ENCODE data around the gene FOXO3.

The FOXO3 gene

GRCh38 chr6:108574457-108575141 lies 13.9 kb downstream of the FOXO3 start:
- POLR2A ChIA-PET: no interaction called here
- Histone ChIP-seq H3K27ac (ENCODE audit: insufficient read depth in 1 of 2, low read depth in 1 of 2, low read length in 2 of 2, poor library complexity in 1 of 2, severe bottlenecking in 2 of 2) (no peak overlapping the region), H3K36me3 (ENCODE audit: control insufficient read depth in 4 of 4, insufficient read depth in 4 of 4, low read length in 3 of 4) (peaks cover 16 to 31% (median 30%) of the 10 kb centered on the region in 4 experiments), H3K4me1 (ENCODE audit: control extremely low read depth in 1 of 4, control insufficient read depth in 4 of 4, insufficient read depth in 4 of 4, low read length in 3 of 4) (peaks cover 13 to 22% (median 18%) of the 10 kb centered on the region in 4 experiments), H3K4me3 (ENCODE audit: control insufficient read depth in 1 of 7, extremely low read depth in 1 of 7, insufficient read depth in 4 of 7, low read depth in 2 of 7, low read length in 6 of 7) (no peak overlapping the region), H3K9me3 (ENCODE audit: control extremely low read depth in 1 of 5, control insufficient read depth in 4 of 5, insufficient read depth in 2 of 5, low read depth in 1 of 5, low read length in 4 of 5) (no peaks in the 10 kb centered on the region), H3K27me3 (replicated peaks in 2 of 5; ENCODE audit: control insufficient read depth in 4 of 5, insufficient read depth in 5 of 5, low read length in 4 of 5) (no peaks in the 10 kb centered on the region)
- WGBS (ENCODE audit: insufficient coverage): 69% methylated on average over 4 of the region's 4 CpGs
- peak in 1 of 3 donors; percentile 59 for DNase-seq
- CTCF ChIA-PET: interaction anchor here (1.1 to 1.3 kb wide), 3 partner anchors 8 to 34 kb away, joined by 3 to 5 read pairs (median 3); no protein-coding TSS in a partner anchor

DNA sequence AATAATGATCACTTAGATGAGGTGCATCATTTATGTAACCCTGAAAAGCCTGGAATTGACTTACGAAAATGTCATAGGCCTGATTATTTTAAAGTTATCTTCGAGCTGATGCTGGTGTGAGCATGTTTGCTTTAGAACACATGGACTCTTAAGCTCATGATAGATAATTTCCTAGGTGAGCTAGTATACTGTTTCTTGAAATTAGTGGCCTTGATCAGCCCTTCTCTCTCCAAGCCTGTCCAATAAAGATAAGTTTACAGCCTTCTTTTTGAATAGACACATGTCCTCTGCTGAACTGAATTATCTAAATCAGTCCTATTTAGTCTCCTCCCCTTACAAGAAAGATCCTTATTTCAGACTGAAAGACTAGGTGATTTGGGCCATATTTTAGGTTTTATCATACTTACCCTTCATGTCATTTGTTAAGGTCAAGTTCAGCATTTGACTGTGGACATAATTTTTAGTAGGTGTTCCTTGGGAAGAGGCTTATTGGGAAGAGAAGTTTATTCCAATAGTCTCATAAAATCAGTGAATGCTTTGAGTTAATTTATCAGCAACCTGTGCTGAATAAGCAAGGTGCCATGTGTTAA lies 15.3 kb downstream of the FOXO3 start:
- H3K27ac ChIP-seq (ENCODE audit: insufficient read depth in 1 of 2, low read depth in 1 of 2, low read length in 2 of 2, poor library complexity in 1 of 2, severe bottlenecking in 2 of 2): no peak overlapping the region
- CTCF ChIA-PET: interaction anchor here (0.8 to 2.7 kb wide), 11 partner anchors 10 to 260 kb away, joined by 3 to 8 read pairs (median 4); no protein-coding TSS in a partner anchor
- peaks cover 20 to 31% (median 24%) of the 10 kb centered on the region in 4 experiments for H3K4me1 ChIP-seq (ENCODE audit: control extremely low read depth in 1 of 4, control insufficient read depth in 4 of 4, insufficient read depth in 4 of 4, low read length in 3 of 4)
- no peak overlapping the region for H3K4me3 ChIP-seq (ENCODE audit: control insufficient read depth in 1 of 7, extremely low read depth in 1 of 7, insufficient read depth in 4 of 7, low read depth in 2 of 7, low read length in 6 of 7)
- no peak for DNase-seq
- H3K36me3 ChIP-seq (ENCODE audit: control insufficient read depth in 4 of 4, insufficient read depth in 4 of 4, low read length in 3 of 4): peaks cover 11 to 32% (median 22%) of the 10 kb centered on the region in 4 experiments
- WGBS (ENCODE audit: insufficient coverage): 100% methylated on average over 1 of the region's 2 CpGs
- POLR2A ChIA-PET: interaction anchor here (1.2 kb wide), 1 partner anchor 16 kb away, joined by 5 read pairs; the partner anchor contains the start of gene FOXO3
- no peaks in the 10 kb centered on the region for H3K27me3 ChIP-seq (replicated peaks in 2 of 5; ENCODE audit: control insufficient read depth in 4 of 5, insufficient read depth in 5 of 5, low read length in 4 of 5)
- H3K9me3 ChIP-seq (ENCODE audit: control extremely low read depth in 1 of 5, control insufficient read depth in 4 of 5, insufficient read depth in 2 of 5, low read depth in 1 of 5, low read length in 4 of 5): no peaks in the 10 kb centered on the region

DNA sequence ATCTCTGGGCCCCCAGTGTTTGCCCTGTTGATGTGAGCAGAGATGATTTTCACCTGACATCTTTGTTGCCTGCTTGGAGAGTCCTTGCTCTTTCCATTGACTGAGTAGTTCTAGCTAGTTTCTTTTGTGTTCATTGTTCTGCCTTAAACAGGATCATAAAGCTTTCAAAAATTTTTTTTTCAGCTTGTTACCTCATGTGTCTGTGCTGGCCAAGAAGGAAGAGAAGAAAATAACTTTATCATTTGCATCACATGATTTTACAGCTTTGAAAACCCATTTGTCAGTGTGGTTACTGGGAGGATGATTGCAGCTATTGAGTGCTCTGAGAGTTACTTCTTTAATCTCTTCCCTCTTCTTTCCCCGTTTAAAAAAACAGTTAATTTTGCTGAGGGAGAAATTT lies 16.0 kb downstream of the FOXO3 start:
- Histone ChIP-seq H3K9me3 (ENCODE audit: control extremely low read depth in 1 of 5, control insufficient read depth in 4 of 5, insufficient read depth in 2 of 5, low read depth in 1 of 5, low read length in 4 of 5) (no peaks in the 10 kb centered on the region), H3K4me1 (ENCODE audit: control extremely low read depth in 1 of 4, control insufficient read depth in 4 of 4, insufficient read depth in 4 of 4, low read length in 3 of 4) (peaks cover 25 to 39% (median 29%) of the 10 kb centered on the region in 4 experiments), H3K27me3 (replicated peaks in 2 of 5; ENCODE audit: control insufficient read depth in 4 of 5, insufficient read depth in 5 of 5, low read length in 4 of 5) (no peaks in the 10 kb centered on the region), H3K27ac (ENCODE audit: insufficient read depth in 1 of 2, low read depth in 1 of 2, low read length in 2 of 2, poor library complexity in 1 of 2, severe bottlenecking in 2 of 2) (no peak overlapping the region), H3K36me3 (ENCODE audit: control insufficient read depth in 4 of 4, insufficient read depth in 4 of 4, low read length in 3 of 4) (peaks cover 11 to 25% (median 18%) of the 10 kb centered on the region in 4 experiments), H3K4me3 (ENCODE audit: control insufficient read depth in 1 of 7, extremely low read depth in 1 of 7, insufficient read depth in 4 of 7, low read depth in 2 of 7, low read length in 6 of 7) (no peak overlapping the region)
- ChIA-PET CTCF (interaction anchor here (0.8 to 2.7 kb wide), 7 partner anchors 9 to 259 kb away, joined by 3 to 8 read pairs (median 5); no protein-coding TSS in a partner anchor), POLR2A (interaction anchor here (1.2 kb wide), 1 partner anchor 17 kb away, joined by 5 read pairs; the partner anchor contains the start of gene FOXO3)
- DNase-seq: peak in 1 of 3 donors; percentile 49
- no CpG with 5 or more reads among the region's 1 CpG for WGBS (ENCODE audit: insufficient coverage)

DNA sequence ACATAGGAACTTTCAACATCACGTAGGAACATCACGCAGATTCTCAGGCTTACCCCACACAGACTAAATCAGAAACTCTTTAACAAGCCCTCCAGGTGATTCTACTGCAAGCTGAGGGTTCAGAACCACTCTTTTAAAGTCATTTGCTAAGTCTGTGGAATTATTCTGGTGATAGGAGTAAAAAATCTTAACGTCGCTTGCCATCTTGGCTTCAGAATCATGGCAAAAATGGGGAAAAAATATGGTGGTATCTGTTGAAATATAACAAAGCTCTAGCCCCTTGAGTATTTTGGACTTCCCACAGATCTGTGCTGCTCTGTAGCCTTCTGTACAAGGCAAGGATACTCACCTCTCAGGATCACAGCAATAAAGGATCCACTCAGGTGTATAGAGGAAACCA lies 17.4 kb downstream of the FOXO3 start:
- 96% methylated on average over 4 of the region's 4 CpGs for WGBS (ENCODE audit: insufficient coverage)
- POLR2A ChIA-PET: no interaction called here
- Histone ChIP-seq H3K4me1 (ENCODE audit: control extremely low read depth in 1 of 4, control insufficient read depth in 4 of 4, insufficient read depth in 4 of 4, low read length in 3 of 4) (peaks cover 29 to 44% (median 34%) of the 10 kb centered on the region in 4 experiments), H3K36me3 (ENCODE audit: control insufficient read depth in 4 of 4, insufficient read depth in 4 of 4, low read length in 3 of 4) (peaks cover 10 to 20% (median 12%) of the 10 kb centered on the region in 4 experiments), H3K27ac (ENCODE audit: insufficient read depth in 1 of 2, low read depth in 1 of 2, low read length in 2 of 2, poor library complexity in 1 of 2, severe bottlenecking in 2 of 2) (no peak overlapping the region), H3K9me3 (ENCODE audit: control extremely low read depth in 1 of 5, control insufficient read depth in 4 of 5, insufficient read depth in 2 of 5, low read depth in 1 of 5, low read length in 4 of 5) (no peaks in the 10 kb centered on the region), H3K27me3 (replicated peaks in 2 of 5; ENCODE audit: control insufficient read depth in 4 of 5, insufficient read depth in 5 of 5, low read length in 4 of 5) (no peaks in the 10 kb centered on the region), H3K4me3 (ENCODE audit: control insufficient read depth in 1 of 7, extremely low read depth in 1 of 7, insufficient read depth in 4 of 7, low read depth in 2 of 7, low read length in 6 of 7) (no peak overlapping the region)
- no peak for DNase-seq
- CTCF ChIA-PET: interaction anchor here (0.7 to 2.7 kb wide), 6 partner anchors 7 to 258 kb away, joined by 3 to 8 read pairs (median 4); no protein-coding TSS in a partner anchor

- WGBS (ENCODE audit: insufficient coverage): 91% methylated on average over 8 of the region's 9 CpGs
- CTCF ChIA-PET: interaction anchor here (0.5 to 2.7 kb wide), 5 partner anchors 7 to 819 kb away, joined by 3 to 8 read pairs (median 4); no protein-coding TSS in a partner anchor
- H3K4me3 ChIP-seq (ENCODE audit: control insufficient read depth in 1 of 7, extremely low read depth in 1 of 7, insufficient read depth in 4 of 7, low read depth in 2 of 7, low read length in 6 of 7): no peak overlapping the region
- H3K4me1 ChIP-seq (ENCODE audit: control extremely low read depth in 1 of 4, control insufficient read depth in 4 of 4, insufficient read depth in 4 of 4, low read length in 3 of 4): peaks cover 29 to 44% (median 34%) of the 10 kb centered on the region in 4 experiments
- H3K36me3 ChIP-seq (ENCODE audit: control insufficient read depth in 4 of 4, insufficient read depth in 4 of 4, low read length in 3 of 4): peaks cover 10 to 16% (median 11%) of the 10 kb centered on the region in 4 experiments
- no peak for DNase-seq
- H3K27ac ChIP-seq (ENCODE audit: insufficient read depth in 1 of 2, low read depth in 1 of 2, low read length in 2 of 2, poor library complexity in 1 of 2, severe bottlenecking in 2 of 2): no peak overlapping the region
- H3K9me3 ChIP-seq (ENCODE audit: control extremely low read depth in 1 of 5, control insufficient read depth in 4 of 5, insufficient read depth in 2 of 5, low read depth in 1 of 5, low read length in 4 of 5): no peaks in the 10 kb centered on the region
- POLR2A ChIA-PET: no interaction called here
- no peaks in the 10 kb centered on the region for H3K27me3 ChIP-seq (replicated peaks in 2 of 5; ENCODE audit: control insufficient read depth in 4 of 5, insufficient read depth in 5 of 5, low read length in 4 of 5)
Observed at GRCh38 chr6:108578595-108579327, 18.0 kb downstream of the FOXO3 start.

DNA sequence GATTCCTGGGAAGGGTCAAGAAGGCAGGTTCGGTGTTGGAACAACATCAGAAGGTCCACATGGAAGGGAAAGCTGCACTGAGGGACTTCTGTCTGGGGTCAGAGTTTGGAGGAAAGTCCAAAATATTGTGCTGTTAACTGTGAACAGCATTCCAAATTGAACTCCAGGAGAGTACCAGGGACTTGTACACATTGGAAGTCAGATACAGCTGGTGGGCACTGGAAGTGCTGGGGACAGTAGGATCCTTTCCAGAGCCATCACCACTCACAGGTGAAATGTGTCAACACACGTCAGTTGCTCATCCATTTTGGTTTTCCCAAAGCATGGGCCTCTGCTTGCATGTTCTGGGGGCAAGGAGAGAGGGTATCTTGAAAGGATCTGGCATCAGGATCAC lies 18.6 kb downstream of the FOXO3 start:
- ChIA-PET CTCF (interaction anchor here (0.5 to 1.0 kb wide), 3 partner anchors 13 to 1196 kb away, joined by 3 to 5 read pairs (median 3); no protein-coding TSS in a partner anchor), POLR2A (no interaction called here)
- Histone ChIP-seq H3K9me3 (ENCODE audit: control extremely low read depth in 1 of 5, control insufficient read depth in 4 of 5, insufficient read depth in 2 of 5, low read depth in 1 of 5, low read length in 4 of 5) (no peaks in the 10 kb centered on the region), H3K27ac (ENCODE audit: insufficient read depth in 1 of 2, low read depth in 1 of 2, low read length in 2 of 2, poor library complexity in 1 of 2, severe bottlenecking in 2 of 2) (no peak overlapping the region), H3K4me1 (ENCODE audit: control extremely low read depth in 1 of 4, control insufficient read depth in 4 of 4, insufficient read depth in 4 of 4, low read length in 3 of 4) (peaks cover 28 to 44% (median 34%) of the 10 kb centered on the region in 4 experiments), H3K36me3 (ENCODE audit: control insufficient read depth in 4 of 4, insufficient read depth in 4 of 4, low read length in 3 of 4) (peaks cover 10 to 16% (median 11%) of the 10 kb centered on the region in 4 experiments), H3K27me3 (replicated peaks in 2 of 5; ENCODE audit: control insufficient read depth in 4 of 5, insufficient read depth in 5 of 5, low read length in 4 of 5) (no peaks in the 10 kb centered on the region), H3K4me3 (ENCODE audit: control insufficient read depth in 1 of 7, extremely low read depth in 1 of 7, insufficient read depth in 4 of 7, low read depth in 2 of 7, low read length in 6 of 7) (no peak overlapping the region)
- DNase-seq: no peak
- WGBS (ENCODE audit: insufficient coverage): 100% methylated on average over 1 of the region's 2 CpGs
